ENCODE data around the gene DUSP18.

The DUSP18 gene

GRCh38 chr22:30655532-30655931 is 12.1 kb downstream of the DUSP18 start:
- Histone ChIP-seq H3K4me3 (ENCODE audit: severe bottlenecking) (no peak overlapping the region), H3K27ac (ENCODE audit: poor library complexity, severe bottlenecking) (no peak overlapping the region), H3K27me3 (ENCODE audit: insufficient read depth, poor library complexity, severe bottlenecking) (no peaks in the 10 kb centered on the region), H3K9me3 (ENCODE audit: severe bottlenecking) (no peaks in the 10 kb centered on the region), H3K36me3 (ENCODE audit: low read depth) (no peaks in the 10 kb centered on the region), H3K4me1 (ENCODE audit: insufficient read depth, poor library complexity, severe bottlenecking) (no peaks in the 10 kb centered on the region)
- no peak for TF ChIP-seq CTCF (IDR thresholded peaks at IDR 0.05; ENCODE audit: poor library complexity, severe bottlenecking)
- DNase-seq (ENCODE audit: low spot score) (no peak), ATAC-seq (ENCODE audit: low read depth) (no peak)

GRCh38 chr22:30654361-30654760 is 13.3 kb downstream of the DUSP18 start:
- H3K36me3 ChIP-seq (ENCODE audit: low read depth), result no peaks in the 10 kb centered on the region

GRCh38 chr22:30652852-30653251 is 14.8 kb downstream of the DUSP18 start:
- DNase-seq (ENCODE audit: low spot score) (no peak), ATAC-seq (ENCODE audit: low read depth) (no peak)
- no peaks in the 10 kb centered on the region for H3K9me3 ChIP-seq (ENCODE audit: severe bottlenecking)
- no peak overlapping the region for H3K27ac ChIP-seq (ENCODE audit: poor library complexity, severe bottlenecking)
- no peaks in the 10 kb centered on the region for H3K27me3 ChIP-seq (ENCODE audit: insufficient read depth, poor library complexity, severe bottlenecking)
- peaks cover 5% of the 10 kb centered on the region for H3K4me1 ChIP-seq (ENCODE audit: insufficient read depth, poor library complexity, severe bottlenecking)
- H3K4me3 ChIP-seq (ENCODE audit: severe bottlenecking), result no peak overlapping the region
- no peak for TF ChIP-seq CTCF (IDR thresholded peaks at IDR 0.05; ENCODE audit: poor library complexity, severe bottlenecking)
- H3K36me3 ChIP-seq (ENCODE audit: low read depth), result no peaks in the 10 kb centered on the region

More at GRCh38 chr22:30654361-30654760, 13.3 kb downstream of the DUSP18 start:
- no peak for TF ChIP-seq CTCF (IDR thresholded peaks at IDR 0.05; ENCODE audit: poor library complexity, severe bottlenecking)
- Histone ChIP-seq H3K27me3 (ENCODE audit: insufficient read depth, poor library complexity, severe bottlenecking) (no peaks in the 10 kb centered on the region), H3K4me3 (ENCODE audit: severe bottlenecking) (no peak overlapping the region), H3K9me3 (ENCODE audit: severe bottlenecking) (no peaks in the 10 kb centered on the region), H3K27ac (ENCODE audit: poor library complexity, severe bottlenecking) (no peak overlapping the region), H3K4me1 (ENCODE audit: insufficient read depth, poor library complexity, severe bottlenecking) (no peaks in the 10 kb centered on the region)
- DNase-seq (ENCODE audit: low spot score) (no peak), ATAC-seq (ENCODE audit: low read depth) (no peak)

GRCh38 chr22:30650508-30651116 is 17.1 kb downstream of the DUSP18 start:
- TF ChIP-seq CTCF (IDR thresholded peaks at IDR 0.05; ENCODE audit: poor library complexity, severe bottlenecking), result no peak
- ATAC-seq (ENCODE audit: low read depth), result no peak
- peaks cover 5% of the 10 kb centered on the region for H3K4me1 ChIP-seq (ENCODE audit: insufficient read depth, poor library complexity, severe bottlenecking)

GRCh38 chr22:30649430-30650007 is 18.2 kb downstream of the DUSP18 start:
- H3K4me1 ChIP-seq (ENCODE audit: insufficient read depth, poor library complexity, severe bottlenecking), result peaks cover 5% of the 10 kb centered on the region
- peak; percentile 8 for TF ChIP-seq CTCF (IDR thresholded peaks at IDR 0.05; ENCODE audit: poor library complexity, severe bottlenecking)
- H3K27me3 ChIP-seq (ENCODE audit: insufficient read depth, poor library complexity, severe bottlenecking), result no peaks in the 10 kb centered on the region
- peak; percentile 99 for ATAC-seq (ENCODE audit: low read depth)
- DNase-seq (ENCODE audit: low spot score), result no peak
- H3K9me3 ChIP-seq (ENCODE audit: severe bottlenecking), result no peaks in the 10 kb centered on the region
- no peaks in the 10 kb centered on the region for H3K36me3 ChIP-seq (ENCODE audit: low read depth)
- no peak overlapping the region for H3K27ac ChIP-seq (ENCODE audit: poor library complexity, severe bottlenecking)
- no peak overlapping the region for H3K4me3 ChIP-seq (ENCODE audit: severe bottlenecking)

More at GRCh38 chr22:30650508-30651116, 17.1 kb downstream of the DUSP18 start:
- Histone ChIP-seq H3K4me3 (ENCODE audit: severe bottlenecking) (no peak overlapping the region), H3K27ac (ENCODE audit: poor library complexity, severe bottlenecking) (no peak overlapping the region), H3K27me3 (ENCODE audit: insufficient read depth, poor library complexity, severe bottlenecking) (no peaks in the 10 kb centered on the region), H3K9me3 (ENCODE audit: severe bottlenecking) (no peaks in the 10 kb centered on the region), H3K36me3 (ENCODE audit: low read depth) (no peaks in the 10 kb centered on the region)
- no peak for DNase-seq (ENCODE audit: low spot score)

Data from RWPE2 (cell line).